Activated naive CD4-positive, alpha-beta T cell treated with anti-CD3 and anti-CD28 coated beads for 36 hours (primary cell): ENCODE results near the gene IL6R. TPM values are rescaled to one million over a fixed set of nuclear protein-coding genes. Genes with fewer than 3 reads are reported as not detected.

Source experiments
- CTCF ChIA-PET: fragments of 350-600 bp; sonication (Branson Sonifier 250); formaldehyde crosslinking; loops from one replicate; lab custom pipeline; 2021; ENCODE audit warnings: antibody characterized with exemption; lab: Charles Lee
- DNase-seq: peaks from one replicate; pipeline ENCODE4 v3.0.0-alpha.2; 2020
- H3K27ac Mint-ChIP-seq: one replicate; pipeline ENCODE4 v1.8.0; 2021; ENCODE audit warnings: mild to moderate bottlenecking, mixed read lengths
- H3K27me3 Mint-ChIP-seq: one replicate; pipeline ENCODE4 v1.8.0; 2021; ENCODE audit warnings: low read depth, mixed read lengths
- H3K36me3 Mint-ChIP-seq: one replicate; pipeline ENCODE4 v1.8.0; 2021; ENCODE audit warnings: low read depth, mixed read lengths
- H3K4me1 Mint-ChIP-seq: one replicate; pipeline ENCODE4 v1.8.0; 2021; ENCODE audit warnings: low read depth, mixed read lengths
- H3K4me3 Mint-ChIP-seq: one replicate; pipeline ENCODE4 v1.8.0; 2021; ENCODE audit warnings: mild to moderate bottlenecking, moderate library complexity, mixed read lengths
- H3K9me3 Mint-ChIP-seq: one replicate; pipeline ENCODE4 v1.8.0; 2021; ENCODE audit warnings: mixed read lengths
- intact Hi-C: fragments of 100-400 bp; cut with micrococcal nuclease; formaldehyde crosslinking; loops from one replicate; pipeline ENCODE4 v1.15.1; 2023
- total RNA-seq, 2 experiments: library from RNA; stranded (reverse); gene quantifications; one replicate each; pipeline ENCODE4 v1.2.3, GENCODE V29; 2021

Gene IL6R
- total RNA-seq, 2 experiments from 2014 or later: 17.3 to 25.9 TPM

DNA sequence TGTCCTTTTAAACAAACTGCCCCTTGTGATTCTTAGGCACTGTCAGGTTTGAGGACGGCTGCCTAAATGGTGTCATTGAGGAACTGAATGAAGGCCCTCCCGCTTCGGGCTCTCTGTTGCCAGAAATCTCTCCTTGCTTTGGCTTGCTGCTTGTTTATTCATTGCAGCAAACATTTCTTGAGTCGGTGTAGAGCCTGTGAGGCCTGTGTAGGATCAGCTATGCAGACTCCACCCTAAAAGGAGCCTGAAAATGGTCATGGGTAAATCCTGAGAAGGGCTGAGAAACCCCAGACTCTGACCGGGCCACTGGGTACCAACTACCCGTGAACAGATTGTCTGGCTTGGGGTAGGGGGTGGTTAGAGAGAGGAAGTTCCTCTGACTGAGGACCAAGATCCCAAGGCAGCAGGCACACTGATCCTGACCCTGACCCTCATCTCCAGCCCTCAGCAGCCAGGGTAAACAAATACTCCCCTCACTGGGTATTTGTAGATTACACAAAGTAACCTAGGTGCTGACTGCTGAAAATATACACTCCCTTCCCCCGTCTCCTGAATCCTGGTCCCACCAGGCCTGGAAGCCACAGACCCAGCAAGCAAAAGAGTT, 3.1 kb downstream of the IL6R start:
- peak overlapping the region; percentile 94 for H3K4me3 Mint-ChIP-seq

DNA sequence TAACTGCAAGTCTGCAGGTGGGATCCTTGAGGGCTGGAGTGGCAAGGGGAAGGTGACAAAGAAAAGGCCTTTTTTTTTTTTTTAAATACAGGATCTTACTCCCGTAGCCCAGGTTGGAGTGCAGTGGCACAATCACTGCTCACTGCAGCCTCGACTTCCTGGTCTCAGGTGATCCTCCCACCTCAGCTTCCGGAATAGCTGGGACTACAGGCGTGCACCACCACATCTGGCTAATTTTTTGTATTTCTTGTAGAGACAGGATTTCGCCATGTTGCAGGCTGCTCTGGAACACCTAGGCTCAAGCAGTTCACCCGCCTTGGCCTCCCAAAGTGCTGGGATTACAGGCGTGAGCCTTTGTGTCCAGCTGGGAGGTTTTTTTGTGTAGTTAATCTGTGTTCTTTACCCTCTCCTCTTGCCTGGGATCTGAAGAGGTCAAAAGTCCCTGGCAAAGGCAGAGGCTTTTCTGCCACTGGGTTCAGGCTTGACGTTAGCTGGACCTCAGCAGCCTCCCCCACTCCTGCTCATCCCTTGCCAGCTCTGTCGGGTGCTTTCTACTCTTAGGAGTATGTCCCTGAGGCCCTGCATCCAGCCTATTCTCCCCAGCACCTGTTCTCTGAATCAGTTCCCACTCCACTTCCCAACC, 5.2 kb downstream of the IL6R start:
- Mint-ChIP-seq H3K27me3 (no peaks in the 10 kb centered on the region), H3K4me3 (peak overlapping the region; percentile 30), H3K4me1 (peaks cover 76% of the 10 kb centered on the region), H3K27ac (peak overlapping the region; percentile 76), H3K9me3 (no peaks in the 10 kb centered on the region), H3K36me3 (peaks cover 4% of the 10 kb centered on the region)
- no peak for DNase-seq
- intact Hi-C loops: no loop called here
- CTCF ChIA-PET: interaction anchor here (0.9 to 4.8 kb wide), 3 partner anchors 9 to 81 kb away, joined by 3 to 26 read pairs (median 5); no protein-coding TSS in a partner anchor

More for the DNA sequence above, 3.1 kb downstream of the IL6R start:
- Mint-ChIP-seq H3K4me1 (peaks cover 79% of the 10 kb centered on the region), H3K9me3 (no peaks in the 10 kb centered on the region), H3K36me3 (peaks cover 4% of the 10 kb centered on the region), H3K27ac (peak overlapping the region; percentile 96), H3K27me3 (no peaks in the 10 kb centered on the region)
- DNase-seq: no peak
- CTCF ChIA-PET: interaction anchor here (0.7 to 4.8 kb wide), 9 partner anchors 8 to 138 kb away, joined by 3 to 26 read pairs (median 3); no protein-coding TSS in a partner anchor
- intact Hi-C loops: loop anchor here (5.0 kb wide), 2 partner anchors 349 to 594 kb away; partner anchors contain the start of gene ZBTB7B

- Mint-ChIP-seq H3K27ac (peak overlapping the region; percentile 76), H3K4me3 (no peak overlapping the region), H3K27me3 (no peaks in the 10 kb centered on the region), H3K9me3 (no peaks in the 10 kb centered on the region), H3K4me1 (peaks cover 78% of the 10 kb centered on the region), H3K36me3 (peaks cover 4% of the 10 kb centered on the region)
- CTCF ChIA-PET: interaction anchor here (0.7 to 4.8 kb wide), 4 partner anchors 8 to 163 kb away, joined by 3 to 26 read pairs (median 3); no protein-coding TSS in a partner anchor
- intact Hi-C loops: no loop called here
- no peak for DNase-seq
Measured at GRCh38 chr1:154411525-154411924, 6.4 kb downstream of the IL6R start.

DNA sequence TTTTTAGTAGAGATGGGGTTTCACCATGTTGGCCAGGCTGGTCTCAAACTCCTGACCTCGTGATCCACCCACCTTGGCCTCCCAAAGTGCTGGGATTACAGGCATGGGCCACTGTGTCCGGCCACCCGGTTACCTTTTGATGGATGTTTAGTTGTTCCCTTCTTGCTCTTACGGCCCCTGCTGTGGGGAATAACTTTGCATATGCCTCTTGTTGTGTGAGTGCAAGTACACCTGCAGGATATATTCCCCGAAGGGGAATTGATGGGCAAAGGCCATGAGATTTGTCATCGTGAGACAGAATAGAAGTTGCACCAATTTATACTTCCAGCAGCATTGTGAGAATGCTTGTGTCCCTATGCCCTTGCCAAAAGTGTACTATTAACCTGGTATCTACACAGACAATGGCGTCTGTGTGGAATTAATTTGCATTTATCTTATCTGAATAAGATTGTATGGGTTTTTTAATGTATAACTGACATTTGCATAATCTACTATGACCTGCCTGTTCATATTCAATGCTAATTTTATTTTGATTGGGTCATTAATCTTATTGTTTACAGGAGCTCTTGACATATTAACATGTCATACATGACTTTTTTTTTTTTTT, 8.1 kb downstream of the IL6R start:
- Mint-ChIP-seq H3K36me3 (peaks cover 4% of the 10 kb centered on the region), H3K4me3 (no peak overlapping the region), H3K27ac (no peak overlapping the region), H3K27me3 (no peaks in the 10 kb centered on the region), H3K4me1 (peaks cover 77% of the 10 kb centered on the region), H3K9me3 (no peaks in the 10 kb centered on the region)
- intact Hi-C loops: no loop called here
- no peak for DNase-seq
- CTCF ChIA-PET: interaction anchor here (0.6 kb wide), 1 partner anchor 87 kb away, joined by 6 read pairs; no protein-coding TSS in a partner anchor

DNA sequence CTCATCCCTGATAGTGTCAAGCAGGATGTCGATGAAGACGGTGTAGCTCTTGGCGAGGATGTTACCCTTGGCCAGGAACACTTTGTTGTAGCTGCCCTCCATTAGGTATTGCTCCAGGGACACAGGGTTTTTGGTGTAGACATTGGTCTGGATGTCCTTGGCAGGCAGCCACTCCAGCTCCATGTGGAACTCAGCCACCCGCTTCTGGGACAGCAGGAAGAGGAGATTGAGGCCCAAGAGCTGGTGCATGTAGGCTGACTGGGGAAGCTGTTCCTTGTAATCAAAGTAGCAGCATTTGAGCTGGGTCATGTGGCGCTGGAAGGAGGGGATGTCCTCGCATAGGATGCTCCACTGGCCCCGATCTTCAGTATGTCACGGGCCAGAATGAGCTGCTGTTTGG, 9.5 kb downstream of the IL6R start:
- no peak overlapping the region for H3K27ac Mint-ChIP-seq
- no peaks in the 10 kb centered on the region for H3K9me3 Mint-ChIP-seq
- CTCF ChIA-PET: interaction anchor here (1.5 kb wide), 1 partner anchor 28 kb away, joined by 4 read pairs; no protein-coding TSS in a partner anchor

DNA sequence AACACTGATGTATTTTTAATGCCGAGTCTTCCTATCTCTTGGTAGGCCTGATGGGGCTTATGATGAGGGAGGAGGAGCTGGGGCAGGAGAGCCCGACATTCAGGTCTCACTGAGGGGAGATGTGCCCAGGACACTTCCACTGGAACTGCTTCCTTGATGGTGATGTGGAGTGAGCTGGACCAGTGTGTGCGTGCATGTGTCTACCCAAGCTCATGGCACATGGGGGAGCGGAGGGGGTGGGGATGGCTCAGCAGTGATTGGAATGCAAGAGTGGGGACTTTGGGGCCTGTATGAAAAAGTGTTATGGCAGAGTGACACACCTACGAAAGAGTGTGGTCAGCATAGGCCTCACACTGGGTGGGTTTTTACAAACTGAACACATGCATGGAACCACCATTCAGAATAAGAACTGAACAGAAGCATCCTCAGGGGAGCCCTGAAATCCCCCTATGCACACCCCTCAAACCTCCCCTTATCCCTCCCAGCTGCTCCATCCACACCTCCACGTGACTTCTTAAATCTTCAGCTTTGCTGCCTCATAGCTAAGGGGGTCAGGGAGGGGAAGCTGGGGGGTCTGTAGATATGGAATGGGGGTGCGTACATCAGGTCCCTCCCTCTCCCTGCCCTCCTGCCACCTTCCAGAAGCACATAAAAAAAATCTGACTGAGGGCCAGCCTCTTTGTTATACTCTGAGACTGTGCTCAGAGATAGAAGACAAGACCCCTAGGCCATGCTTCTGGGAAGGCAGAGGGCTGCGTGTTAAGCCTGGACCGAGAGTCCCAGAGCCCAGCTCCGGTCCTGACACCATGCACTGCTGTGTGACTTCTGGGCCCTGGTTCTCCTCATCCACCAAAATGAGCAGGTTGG, 11.6 kb downstream of the IL6R start:
- Mint-ChIP-seq H3K4me1 (peaks cover 77% of the 10 kb centered on the region), H3K27ac (peak overlapping the region; percentile 20), H3K4me3 (no peak overlapping the region), H3K9me3 (no peaks in the 10 kb centered on the region), H3K36me3 (no peaks in the 10 kb centered on the region), H3K27me3 (no peaks in the 10 kb centered on the region)
- CTCF ChIA-PET: interaction anchor here (0.6 to 1.0 kb wide), 3 partner anchors 9 to 714 kb away, joined by 3 to 4 read pairs (median 3); no protein-coding TSS in a partner anchor
- intact Hi-C loops: no loop called here
- DNase-seq: no peak

More for the DNA sequence above, 9.5 kb downstream of the IL6R start:
- DNase-seq: no peak
- peaks cover 79% of the 10 kb centered on the region for H3K4me1 Mint-ChIP-seq
- no peaks in the 10 kb centered on the region for H3K27me3 Mint-ChIP-seq
- peaks cover 4% of the 10 kb centered on the region for H3K36me3 Mint-ChIP-seq
- no peak overlapping the region for H3K4me3 Mint-ChIP-seq
- intact Hi-C loops: no loop called here

- peak overlapping the region; percentile 20 for H3K27ac Mint-ChIP-seq
- no peaks in the 10 kb centered on the region for H3K27me3 Mint-ChIP-seq
- H3K4me3 Mint-ChIP-seq: no peak overlapping the region
- no peak for DNase-seq
- peaks cover 80% of the 10 kb centered on the region for H3K4me1 Mint-ChIP-seq
- H3K9me3 Mint-ChIP-seq: no peaks in the 10 kb centered on the region
- H3K36me3 Mint-ChIP-seq: no peaks in the 10 kb centered on the region
- CTCF ChIA-PET: interaction anchor here (0.6 to 1.0 kb wide), 2 partner anchors 10 to 713 kb away, joined by 3 read pairs; no protein-coding TSS in a partner anchor
- intact Hi-C loops: no loop called here
Measured at GRCh38 chr1:154417338-154417608, 12.1 kb downstream of the IL6R start.

GRCh38 chr1:154418062-154418921, 13.1 kb downstream of the IL6R start:
- H3K27ac Mint-ChIP-seq: peak overlapping the region; percentile 88
- no peaks in the 10 kb centered on the region for H3K36me3 Mint-ChIP-seq
- intact Hi-C loops: loop anchor here (2.0 kb wide), 1 partner anchor 23 kb away; no protein-coding TSS in a partner anchor
- peak; percentile 54 for DNase-seq
- H3K27me3 Mint-ChIP-seq: no peaks in the 10 kb centered on the region
- H3K4me3 Mint-ChIP-seq: peak overlapping the region; percentile 52
- CTCF ChIA-PET: interaction anchor here (0.5 to 3.0 kb wide), 4 partner anchors 9 to 129 kb away, joined by 3 to 26 read pairs (median 5); no protein-coding TSS in a partner anchor
- peaks cover 83% of the 10 kb centered on the region for H3K4me1 Mint-ChIP-seq
- no peaks in the 10 kb centered on the region for H3K9me3 Mint-ChIP-seq

DNA sequence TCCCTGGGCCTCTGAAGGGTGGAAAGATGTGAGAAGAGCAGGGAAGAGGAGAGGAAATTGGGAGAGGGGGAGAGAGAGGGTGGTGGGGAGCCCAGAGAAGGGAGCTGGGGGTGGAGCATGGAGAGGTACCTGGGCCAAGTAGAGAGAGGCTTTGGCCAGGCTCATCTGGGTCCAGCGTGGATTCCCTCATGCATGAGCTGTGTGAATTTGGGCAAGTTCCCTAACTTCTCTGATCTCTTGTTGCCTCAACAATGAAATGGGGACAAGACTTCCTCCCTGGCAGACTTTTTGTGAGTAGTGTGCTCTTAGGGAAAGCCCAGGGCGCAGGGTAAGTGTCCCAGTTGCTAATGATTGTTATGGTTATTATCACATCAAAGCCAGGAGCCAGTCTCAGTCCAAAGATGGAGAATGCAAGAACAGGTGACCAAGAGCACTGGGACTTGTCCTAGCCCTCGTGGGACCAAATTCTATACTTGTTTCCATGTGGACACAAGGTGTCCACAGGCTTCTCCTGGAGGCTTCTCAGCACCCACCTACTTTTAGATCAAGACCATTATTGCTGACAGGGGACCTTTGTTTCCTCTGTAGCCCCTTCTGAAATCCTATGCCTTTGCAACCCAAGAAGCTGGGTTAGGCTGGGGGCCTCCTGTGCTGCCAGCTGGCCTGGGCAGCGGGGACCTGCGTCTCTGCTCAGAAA, 13.9 kb downstream of the IL6R start:
- intact Hi-C loops: loop anchor here (2.0 kb wide), 1 partner anchor 22 kb away; no protein-coding TSS in a partner anchor
- Mint-ChIP-seq H3K4me3 (peak overlapping the region; percentile 52), H3K36me3 (no peaks in the 10 kb centered on the region), H3K27ac (peak overlapping the region; percentile 88), H3K27me3 (no peaks in the 10 kb centered on the region), H3K4me1 (peaks cover 84% of the 10 kb centered on the region), H3K9me3 (no peaks in the 10 kb centered on the region)
- DNase-seq: peak; percentile 40
- CTCF ChIA-PET: interaction anchor here (0.5 to 3.0 kb wide), 9 partner anchors 10 to 749 kb away, joined by 3 to 26 read pairs (median 4); no protein-coding TSS in a partner anchor
